Posterior cingulate gyrus (tissue), 11 donors: Measurements from ENCODE around the gene BTBD18.
"Not testable (repeated sequence)": the region's sequence is repeated elsewhere in the genome, so short reads cannot be mapped to it uniquely, and the experiment has no call there.

Experiments
- DNase-seq, 10 donors: peaks; one replicate each; pipeline versions ENCODE4 v3.0.0 to v3.0.0-alpha.2; 2020 to 2021; ENCODE audit warnings: mixed read lengths in 3 of 10
- intact Hi-C: fragments of 100-400 bp; cut with DNase I; formaldehyde crosslinking; loops from one replicate; pipeline ENCODE4 v1.15.1; 2023

Gene BTBD18

GRCh38 chr11:57741132-57742086, 10.2 kb downstream of the BTBD18 start, which contains the start of gene SELENOH:
Gene SELENOH (plus strand): TSS chr11:57741491. CDS start chr11:57741596, 105 bp downstream.
- peak; percentile 89 to 100 (median 97) for DNase-seq
- intact Hi-C loops: loop anchor here (2.0 kb wide), 1 partner anchor 29 kb away; the partner anchor contains the start of genes MED19 and TMX2

- no peak for DNase-seq
- intact Hi-C loops: no loop called here
These were observed 15.9 kb downstream of the BTBD18 start for GRCh38 chr11:57735619-57736298.

DNA sequence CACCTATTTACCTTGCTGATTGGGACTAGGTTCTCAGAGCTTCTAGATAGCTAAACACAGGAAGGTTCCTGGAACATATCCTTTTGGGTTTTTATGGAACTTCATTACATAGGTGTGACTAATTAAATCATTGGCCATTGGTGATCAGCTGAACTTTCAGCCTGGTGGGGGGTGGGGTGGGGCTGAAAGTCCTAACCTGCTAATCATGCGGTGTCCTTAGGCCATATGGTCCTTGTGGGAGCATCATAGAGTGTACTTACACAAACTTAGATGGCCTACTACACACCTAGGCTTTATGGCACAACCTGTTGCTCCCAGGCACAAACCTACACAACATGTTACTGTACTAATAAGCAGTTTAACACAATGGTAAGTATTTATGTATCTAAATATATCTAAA, 19.0 kb downstream of the BTBD18 start:
- intact Hi-C loops: no loop called here
- no peak for DNase-seq

GRCh38 chr11:57729479-57729878, 22.1 kb downstream of the BTBD18 start:
- intact Hi-C loops: no loop called here
- DNase-seq: no peak

- DNase-seq: no peak
- intact Hi-C loops: no loop called here
These were observed 22.8 kb downstream of the BTBD18 start for GRCh38 chr11:57728829-57729228.

DNA sequence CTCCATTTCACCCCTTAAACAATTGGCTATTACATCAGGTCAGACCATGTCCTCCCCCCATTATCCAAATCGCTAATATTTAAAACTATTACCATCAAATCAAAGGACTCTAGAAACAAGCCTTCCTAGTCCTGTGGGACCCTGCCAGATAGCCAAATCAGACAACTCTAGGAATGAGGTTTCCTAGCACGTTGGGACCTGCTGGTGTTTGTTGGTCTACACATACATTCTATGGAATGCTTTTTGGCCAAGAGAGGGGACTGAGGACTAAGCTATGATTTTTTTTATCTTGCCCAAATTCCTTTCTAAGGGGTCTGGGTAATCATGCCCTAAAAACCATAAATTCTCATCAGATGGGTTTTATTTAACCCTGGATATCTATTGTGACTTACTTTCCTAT, 24.4 kb downstream of the BTBD18 start:
- intact Hi-C loops: no loop called here
- no peak for DNase-seq

GRCh38 chr11:57716726-57717125, 34.9 kb downstream of the BTBD18 start:
- DNase-seq, intact Hi-C loops: not testable (repeated sequence)

DNA sequence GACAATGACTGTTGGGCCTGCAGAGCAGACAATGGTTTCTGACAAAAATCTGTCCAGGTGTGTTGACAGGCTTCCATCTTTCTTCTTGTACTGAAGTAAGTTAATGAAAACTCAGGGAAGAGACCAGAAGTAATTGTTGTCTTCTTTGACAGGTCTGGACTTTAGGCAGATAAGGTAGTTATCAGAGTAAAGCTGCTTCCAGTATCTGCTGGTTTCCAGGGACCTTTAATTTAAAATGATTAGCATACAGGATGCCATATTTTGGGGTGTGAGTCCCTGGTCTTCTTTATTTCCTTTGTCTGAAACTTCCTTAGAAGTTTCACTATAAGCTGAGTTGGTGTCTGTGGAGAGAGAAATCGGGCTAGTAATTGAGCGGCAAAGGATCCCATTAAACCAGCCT, 37.8 kb downstream of the BTBD18 start:
- no peak for DNase-seq
- intact Hi-C loops: loop anchor here (2.0 to 5.0 kb wide), 3 partner anchors 27 to 48 kb away; partner anchors contain the start of genes CTNND1 and SELENOH

- DNase-seq: peak; percentile 88 to 99 (median 91)
- intact Hi-C loops: loop anchor here (2.0 to 5.0 kb wide), 3 partner anchors 28 to 50 kb away; partner anchors contain the start of genes CTNND1 and SELENOH
These were observed 39.1 kb downstream of the BTBD18 start, which contains the start of gene TMX2 for GRCh38 chr11:57712256-57713150. Gene TMX2 (plus strand): TSS chr11:57712593. CDS start chr11:57712619, 26 bp downstream.

GRCh38 chr11:57711414-57712255, 40.0 kb downstream of the BTBD18 start, which contains the start of gene MED19:
Gene MED19 (minus strand): TSS chr11:57712215. CDS start chr11:57712179, 36 bp downstream.
- intact Hi-C loops: loop anchor here (2.0 to 5.0 kb wide), 4 partner anchors 29 to 89 kb away; partner anchors contain the start of genes CTNND1 and SELENOH
- DNase-seq: peak in 8 of 10 donors; percentile 53 to 97 (median 82)

GRCh38 chr11:57709802-57710367, 41.7 kb downstream of the BTBD18 start:
- DNase-seq: peak in 1 of 10 donors; percentile 1
- intact Hi-C loops: loop anchor here (2.0 to 5.0 kb wide), 2 partner anchors 52 to 91 kb away; partner anchors contain the start of gene CTNND1

GRCh38 chr11:57705432-57705831, 46.2 kb downstream of the BTBD18 start:
- intact Hi-C loops, DNase-seq: not testable (repeated sequence)

- intact Hi-C loops: no loop called here
- DNase-seq: no peak
These were observed 46.7 kb downstream of the BTBD18 start for GRCh38 chr11:57704932-57705331.

- intact Hi-C loops: no loop called here
- no peak for DNase-seq
These were observed 48.3 kb downstream of the BTBD18 start for GRCh38 chr11:57703341-57703740.

GRCh38 chr11:57700425-57700824, 51.2 kb downstream of the BTBD18 start:
- intact Hi-C loops: no loop called here
- no peak for DNase-seq

DNA sequence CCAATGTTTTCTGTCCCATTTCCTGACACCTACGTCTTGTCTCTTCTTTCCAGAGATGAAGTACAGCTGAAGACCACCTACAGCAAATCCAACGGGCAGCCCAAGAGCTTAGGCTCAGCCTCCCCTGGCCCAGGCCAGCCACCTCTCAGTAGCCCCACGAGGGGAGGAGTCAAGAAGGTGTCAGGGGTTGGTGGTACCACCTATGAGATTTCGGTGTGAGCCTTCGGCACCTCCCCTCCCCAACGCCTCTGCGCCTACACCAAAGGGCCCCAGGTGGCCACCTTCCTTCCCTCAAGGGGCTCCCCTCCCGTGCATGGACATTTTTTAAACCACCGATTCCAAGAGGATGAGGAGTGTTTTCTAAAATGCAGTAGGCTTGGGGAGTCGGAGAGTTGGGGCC, 51.8 kb downstream of the BTBD18 start:
- intact Hi-C loops: no loop called here
- DNase-seq: peak in 1 of 10 donors; percentile 24

GRCh38 chr11:57698843-57699365, 52.7 kb downstream of the BTBD18 start:
- DNase-seq: peak in 1 of 10 donors; percentile 75

More at GRCh38 chr11:57698843-57699365, 52.7 kb downstream of the BTBD18 start:
- intact Hi-C loops: no loop called here
